ENCODE data around the gene APPBP2. TPM values are rescaled to one million over a fixed set of nuclear protein-coding genes. Genes with fewer than 3 reads are reported as not detected.
A peak's percentile ranks its signal among the peaks of the same experiment; 100 is the strongest.
"Not testable (repeated sequence)": the region's sequence is repeated elsewhere in the genome, so short reads cannot be mapped to it uniquely, and the experiment has no call there.

Gene APPBP2
- total RNA-seq, 4 donors from 2014 or later: 27.0 to 48.3 (median 39.9) TPM

GRCh38 chr17:60439501-60439900, 86.5 kb downstream of the APPBP2 start:
- TF ChIP-seq POLR2A (IDR thresholded peaks at IDR 0.05) (no peak), EP300 (IDR thresholded peaks at IDR 0.05) (no peak), CTCF (IDR thresholded peaks at IDR 0.05) (no peak)
- peaks cover 0 to 41% (median 11%) of the 10 kb centered on the region in 4 donors for H3K4me1 ChIP-seq
- H3K4me3 ChIP-seq: no peak overlapping the region
- no peaks in the 10 kb centered on the region for H3K36me3 ChIP-seq
- no peaks in the 10 kb centered on the region for H3K9me3 ChIP-seq
- no peak overlapping the region for H3K27ac ChIP-seq
- no peak for DNase-seq (ENCODE audit: low spot score in 2 of 2)
- WGBS, 2 donors: 6 to 13% methylated on average over 2 of the region's 2 CpGs
- H3K27me3 ChIP-seq: no peaks in the 10 kb centered on the region

- H3K27ac ChIP-seq: no peak overlapping the region
- no peaks in the 10 kb centered on the region for H3K27me3 ChIP-seq
- H3K9me3 ChIP-seq: no peaks in the 10 kb centered on the region
- WGBS, 2 donors: 58 to 63% methylated on average over 5 of the region's 5 CpGs
- H3K36me3 ChIP-seq: no peaks in the 10 kb centered on the region
- H3K4me3 ChIP-seq: no peak overlapping the region
- DNase-seq (ENCODE audit: low spot score in 2 of 2): no peak
- H3K4me1 ChIP-seq: peaks cover 0 to 13% (median 2%) of the 10 kb centered on the region in 4 donors
- TF ChIP-seq CTCF (IDR thresholded peaks at IDR 0.05): no peak
- TF ChIP-seq POLR2A (IDR thresholded peaks at IDR 0.05): no peak
- no peak for TF ChIP-seq EP300 (IDR thresholded peaks at IDR 0.05)
Observed at GRCh38 chr17:60436676-60437075, 89.4 kb downstream of the APPBP2 start.

GRCh38 chr17:60435244-60436167, 90.5 kb downstream of the APPBP2 start:
- Histone ChIP-seq H3K27me3 (no peaks in the 10 kb centered on the region), H3K9me3 (no peaks in the 10 kb centered on the region), H3K4me3 (no peak overlapping the region), H3K36me3 (no peaks in the 10 kb centered on the region), H3K4me1 (peaks cover 0 to 10% (median 0%) of the 10 kb centered on the region in 4 donors), H3K27ac (peak overlapping the region in 1 of 4 donors; percentile 56)
- TF ChIP-seq CTCF (IDR thresholded peaks at IDR 0.05) (peak; percentile 89 to 94 (median 90)), EP300 (IDR thresholded peaks at IDR 0.05) (peak in 1 of 2 donors; percentile 80), POLR2A (IDR thresholded peaks at IDR 0.05) (no peak)
- 71% methylated on average over 28 of the region's 28 CpGs for WGBS, 2 donors
- peak; percentile 60 to 96 for DNase-seq (ENCODE audit: low spot score in 2 of 2)

GRCh38 chr17:60433021-60433997, 92.7 kb downstream of the APPBP2 start:
- WGBS, 2 donors: 89% methylated on average over 4 of the region's 4 CpGs
- not testable (repeated sequence) for H3K36me3 ChIP-seq

GRCh38 chr17:60430561-60430960, 95.5 kb downstream of the APPBP2 start:
- H3K4me1 ChIP-seq; H3K27ac ChIP-seq; H3K4me3 ChIP-seq; H3K36me3 ChIP-seq; H3K27me3 ChIP-seq; DNase-seq (ENCODE audit: low spot score in 2 of 2); H3K9me3 ChIP-seq: not testable (repeated sequence)
- WGBS, 2 donors: 86 to 89% methylated on average over 7 of the region's 7 CpGs

More at GRCh38 chr17:60433021-60433997, 92.7 kb downstream of the APPBP2 start:
- H3K9me3 ChIP-seq; DNase-seq (ENCODE audit: low spot score in 2 of 2); H3K4me1 ChIP-seq; H3K4me3 ChIP-seq; H3K27ac ChIP-seq; H3K27me3 ChIP-seq: not testable (repeated sequence)

GRCh38 chr17:60428491-60428890, 97.6 kb downstream of the APPBP2 start:
- not testable (repeated sequence) for H3K36me3 ChIP-seq; H3K4me1 ChIP-seq; H3K27me3 ChIP-seq; DNase-seq (ENCODE audit: low spot score in 2 of 2); H3K9me3 ChIP-seq; H3K4me3 ChIP-seq; H3K27ac ChIP-seq
- WGBS, 2 donors: 83 to 87% methylated on average over 6 of the region's 6 CpGs

Data from tibial nerve (tissue), 4 donors.